ENCODE results near the gene TAAR8.

- no peak for TF ChIP-seq CTCF (IDR thresholded peaks at IDR 0.05)
- no peak for TF ChIP-seq ZFX (IDR thresholded peaks at IDR 0.05; ENCODE audit: borderline replicate concordance)
Measured at GRCh38 chr6:132571774-132572173, 19.3 kb downstream of the TAAR8 start.

Measured in 22Rv1 (cell line).